ENCODE data around the gene EFCAB11. TPM values are rescaled to one million over a fixed set of nuclear protein-coding genes. Genes with fewer than 3 reads are reported as not detected.

Gene EFCAB11
- total and polyA plus RNA-seq, 9 of the 15 experiments (the other 6 are each of a cell fraction or from before 2014, with no cell fraction given) = 13.4 to 37.9 (median 17.4) TPM

GRCh38 chr14:89869606-89870005 lies 84.9 kb downstream of the EFCAB11 start (continued):
- TF ChIP-seq CHD7 (IDR thresholded peaks at IDR 0.05; ENCODE audit: low read depth, low read length) = no peak
- no peak for TF ChIP-seq TCFL5 (CRISPR knock-in tag; conservative IDR thresholded peaks at IDR 0.05)
- no peak for TF ChIP-seq HNRNPLL (IDR thresholded peaks at IDR 0.05; ENCODE audit: low read depth, low read length, poor library complexity, severe bottlenecking)
- TF ChIP-seq CSDE1 (IDR thresholded peaks at IDR 0.05) = no peak
